HepG2 (cell line): Measurements from ENCODE around the gene HIPK4. TPM values are rescaled to one million over a fixed set of nuclear protein-coding genes. Genes with fewer than 3 reads are reported as not detected.

Source experiments
- BRCA1 ChIP-seq: sonication (generic); formaldehyde crosslinking; IDR thresholded peaks from 2 replicates; pipeline ENCODE4 v1.4.0; 2020; ENCODE audit warnings: missing genetic modification reagents
- GATAD1 ChIP-seq: IDR thresholded peaks from 2 replicates; pipeline ENCODE4 v1.6.1; 2016; ENCODE audit warnings: missing genetic modification reagents, missing compliant biosample characterization
- HDAC1 ChIP-seq: sonication (generic); formaldehyde crosslinking; IDR thresholded peaks from 2 replicates; pipeline ENCODE4 v1.5.1; 2020; ENCODE audit warnings: mild to moderate bottlenecking, missing genetic modification reagents
- HNRNPH1 ChIP-seq: fragments of 200-400 bp; formaldehyde crosslinking; optimal IDR thresholded peaks from 2 replicates; pipeline ENCODE3; 2017; ENCODE audit warnings: mild to moderate bottlenecking, low read depth, low read length
- MEF2D ChIP-seq: sonication (generic); formaldehyde crosslinking; IDR thresholded peaks from 2 replicates; pipeline ENCODE4 v1.5.1; 2020; ENCODE audit warnings: mild to moderate bottlenecking, missing genetic modification reagents
- MYPOP ChIP-seq: sonication (generic); formaldehyde crosslinking; IDR thresholded peaks from 2 replicates; pipeline ENCODE4 v1.8.1; 2023; ENCODE audit warnings: mild to moderate bottlenecking, moderate library complexity, missing genetic modification reagents
- POLR2A ChIP-seq, 2 experiments: IDR thresholded peaks; 2 replicates each; pipeline ENCODE4 v1.6.1; 2011; ENCODE audit warnings: low read depth in 2 of 2, low read length in 2 of 2, mild to moderate bottlenecking in 1 of 2, moderate library complexity in 1 of 2; ENCODE audit not compliant: insufficient read depth in 1 of 2
- SAFB2 ChIP-seq: sonication (generic); formaldehyde crosslinking; IDR thresholded peaks from 2 replicates; pipeline ENCODE4 v1.5.1; 2020; ENCODE audit warnings: missing genetic modification reagents, low read depth, mild to moderate bottlenecking, borderline replicate concordance
- SMARCC2 ChIP-seq: fragments of 450-650 bp; IDR thresholded peaks from 2 replicates; pipeline ENCODE4 v1.6.1; 2017; ENCODE audit warnings: antibody characterized with exemption, mild to moderate bottlenecking
- SRY ChIP-seq: sonication (generic); formaldehyde crosslinking; IDR thresholded peaks from 2 replicates; pipeline ENCODE4 v1.8.0; 2022; ENCODE audit warnings: mild to moderate bottlenecking, missing genetic modification reagents
- STAG1 ChIP-seq: sonication (generic); formaldehyde crosslinking; IDR thresholded peaks from 2 replicates; pipeline ENCODE4 v1.4.0; 2020; ENCODE audit warnings: missing genetic modification reagents
- THAP7 ChIP-seq: sonication (generic); formaldehyde crosslinking; IDR thresholded peaks from 2 replicates; pipeline ENCODE4 v1.8.1; 2023; ENCODE audit warnings: mild to moderate bottlenecking, missing genetic modification reagents
- ZBTB39 ChIP-seq: sonication (generic); formaldehyde crosslinking; IDR thresholded peaks from 2 replicates; pipeline ENCODE4 v1.5.0; 2020; ENCODE audit warnings: missing genetic modification reagents
- ZBTB7B ChIP-seq: sonication (generic); formaldehyde crosslinking; IDR thresholded peaks from 2 replicates; pipeline ENCODE4 v1.4.0; 2020; ENCODE audit warnings: missing genetic modification reagents
- ZNF101 ChIP-seq: sonication (generic); formaldehyde crosslinking; IDR thresholded peaks from 2 replicates; pipeline ENCODE4 v1.4.0; 2020; ENCODE audit warnings: mild to moderate bottlenecking, low read depth, missing genetic modification reagents, borderline replicate concordance
- ZNF121 ChIP-seq: sonication (generic); formaldehyde crosslinking; IDR thresholded peaks from 2 replicates; pipeline ENCODE4 v1.5.0; 2020; ENCODE audit warnings: mild to moderate bottlenecking, missing genetic modification reagents
- ZNF205 ChIP-seq: IDR thresholded peaks from 2 replicates; pipeline ENCODE4 v1.6.1; 2018; ENCODE audit warnings: missing biosample characterization, missing genetic modification reagents
- ZNF24 ChIP-seq: fragments of 450-650 bp; IDR thresholded peaks from 2 replicates; pipeline ENCODE4 v1.6.1; 2017; ENCODE audit warnings: antibody characterized with exemption, mild to moderate bottlenecking
- ZNF253 ChIP-seq: sonication (generic); formaldehyde crosslinking; IDR thresholded peaks from 2 replicates; pipeline ENCODE4 v1.8.0; 2022; ENCODE audit warnings: mild to moderate bottlenecking, missing genetic modification reagents, borderline replicate concordance
- ZNF260 ChIP-seq: sonication (generic); formaldehyde crosslinking; IDR thresholded peaks from 2 replicates; pipeline ENCODE4 v1.4.0; 2020; ENCODE audit warnings: missing genetic modification reagents, low read depth, mild to moderate bottlenecking, borderline replicate concordance
- ZNF264 ChIP-seq: sonication (generic); formaldehyde crosslinking; IDR thresholded peaks from 2 replicates; pipeline ENCODE4 v1.4.0; 2020; ENCODE audit warnings: missing genetic modification reagents
- ZNF558 ChIP-seq: sonication (generic); formaldehyde crosslinking; IDR thresholded peaks from 2 replicates; pipeline ENCODE4 v1.9.0; 2022; ENCODE audit warnings: mild to moderate bottlenecking, missing genetic modification reagents, borderline replicate concordance
- ZNF609 ChIP-seq: sonication (generic); formaldehyde crosslinking; IDR thresholded peaks from 2 replicates; pipeline ENCODE4 v1.4.0; 2020; ENCODE audit warnings: mild to moderate bottlenecking, missing genetic modification reagents, borderline replicate concordance
- polyA plus RNA-seq, 8 experiments: library from polyadenylated mRNA; depleted of rRNA in 3 of 8; stranded (reverse) in 7 of 8; unstranded in 1 of 8; fragments of >200 nt; fragmentation: Illumina TruSeq in 4 of 8; extraction: Trizol in 4 of 8; gene quantifications; 2 replicates each; pipeline versions ENCODE4 v1.2.1 to v1.2.3, GENCODE V29; 2011 to 2016; ENCODE audit warnings: low read depth in 4 of 8, missing spikeins in 1 of 8, mixed read lengths in 1 of 8; ENCODE audit not compliant: insufficient read depth in 1 of 8
- total RNA-seq, 5 experiments: library from RNA; depleted of rRNA; stranded (reverse); fragments of >200 nt; fragmentation: Illumina TruSeq; extraction: Trizol; gene quantifications; 2 replicates each; pipeline ENCODE4 v1.2.3, GENCODE V29; 2016; ENCODE audit warnings: low read depth in 1 of 5

Gene HIPK4
- total and polyA plus RNA-seq, 2 of the 13 experiments (the other 11 are each of a cell fraction or from before 2014, with no cell fraction given), result 0.03 TPM; not detected in 1

GRCh38 chr19:40424637-40425449 is 34.9 kb upstream of the HIPK4 start (continued):
- TF ChIP-seq ZNF264 (CRISPR knock-in tag) (no peak), SMARCC2 (no peak), SAFB2 (CRISPR knock-in tag) (no peak), ZNF253 (CRISPR knock-in tag) (no peak), HNRNPH1 (no peak), ZNF24 (no peak), STAG1 (CRISPR knock-in tag) (no peak), MYPOP (CRISPR knock-in tag) (no peak), MEF2D (no peak), THAP7 (CRISPR knock-in tag) (no peak), ZNF101 (no peak), ZNF609 (CRISPR knock-in tag) (no peak), SRY (CRISPR knock-in tag) (no peak), HDAC1 (no peak; the same call in 1 of the 2 replicates), ZNF121 (CRISPR knock-in tag) (no peak), ZNF260 (no peak), ZBTB7B (CRISPR knock-in tag) (0 out of 2 replicates have a peak, but pooled peaks have one; percentile 50), POLR2A (IDR thresholded peaks at IDR 0.05; ENCODE audit: insufficient read depth in 1 of 2, low read depth in 2 of 2, low read length in 2 of 2) (0 out of 4 replicates have a peak, but pooled peaks of 1 of the 2 experiments have one; percentile 25), GATAD1 (CRISPR knock-in tag) (no peak), ZNF205 (CRISPR knock-in tag) (no peak), ZNF558 (no peak), ZBTB39 (no peak), BRCA1 (CRISPR knock-in tag) (no peak)
